ENCODE data around the gene IL15. TPM values are rescaled to one million over a fixed set of nuclear protein-coding genes. Genes with fewer than 3 reads are reported as not detected.

Gene IL15
- total and polyA plus RNA-seq, 4 donors, result 0.93 to 2.0 (median 1.5) TPM

GRCh38 chr4:141642711-141643110 is 6.3 kb downstream of the IL15 start:
- Histone ChIP-seq H3K27ac (ENCODE audit: low read depth in 1 of 2, low read length in 2 of 2) (no peak overlapping the region), H3K9ac (ENCODE audit: low read depth in 1 of 2, low read length in 2 of 2) (no peak overlapping the region), H3K27me3 (ENCODE audit: control insufficient read depth in 4 of 4, insufficient read depth in 4 of 4, low read length in 3 of 4) (no peaks in the 10 kb centered on the region), H3K4me3 (ENCODE audit: low read depth in 1 of 3, low read length in 3 of 3) (no peak overlapping the region), H3K36me3 (ENCODE audit: control insufficient read depth in 4 of 4, insufficient read depth in 3 of 4, low read depth in 1 of 4, low read length in 3 of 4) (peaks cover 0 to 1% (median 0%) of the 10 kb centered on the region in 4 donors), H3K4me1 (ENCODE audit: control insufficient read depth in 4 of 4, insufficient read depth in 4 of 4, low read length in 3 of 4) (peaks cover 0 to 3% (median 0%) of the 10 kb centered on the region in 4 donors), H3K9me3 (ENCODE audit: control insufficient read depth in 4 of 4, low read length in 3 of 4) (no peaks in the 10 kb centered on the region)
- DNase-seq (ENCODE audit: low spot score), result no peak
- no peak for TF ChIP-seq TAF1 (conservative IDR thresholded peaks at IDR 0.05)
- TF ChIP-seq RXRA (IDR thresholded peaks at IDR 0.05), result no peak
- no peak for TF ChIP-seq HNF4A (conservative IDR thresholded peaks at IDR 0.05)
- no peak for TF ChIP-seq HNF4G (IDR thresholded peaks at IDR 0.05)
- TF ChIP-seq MAX (IDR thresholded peaks at IDR 0.05), result no peak
- no peak for TF ChIP-seq FOXA1 (IDR thresholded peaks at IDR 0.05)
- TF ChIP-seq CTCF (IDR thresholded peaks at IDR 0.05; ENCODE audit: low read depth, low read length, missing input control), result no peak
- no peak for TF ChIP-seq SP1 (IDR thresholded peaks at IDR 0.05)

GRCh38 chr4:141643557-141643956 is 7.2 kb downstream of the IL15 start:
- Histone ChIP-seq H3K27me3 (ENCODE audit: control insufficient read depth in 4 of 4, insufficient read depth in 4 of 4, low read length in 3 of 4) (no peaks in the 10 kb centered on the region), H3K4me3 (ENCODE audit: low read depth in 1 of 3, low read length in 3 of 3) (no peak overlapping the region), H3K27ac (ENCODE audit: low read depth in 1 of 2, low read length in 2 of 2) (no peak overlapping the region), H3K9ac (ENCODE audit: low read depth in 1 of 2, low read length in 2 of 2) (no peak overlapping the region), H3K36me3 (ENCODE audit: control insufficient read depth in 4 of 4, insufficient read depth in 3 of 4, low read depth in 1 of 4, low read length in 3 of 4) (peaks cover 0 to 1% (median 0%) of the 10 kb centered on the region in 4 donors), H3K4me1 (ENCODE audit: control insufficient read depth in 4 of 4, insufficient read depth in 4 of 4, low read length in 3 of 4) (no peaks in the 10 kb centered on the region), H3K9me3 (ENCODE audit: control insufficient read depth in 4 of 4, low read length in 3 of 4) (no peaks in the 10 kb centered on the region)
- no peak for DNase-seq (ENCODE audit: low spot score)
- TF ChIP-seq RXRA (IDR thresholded peaks at IDR 0.05), result no peak
- TF ChIP-seq GABPA (IDR thresholded peaks at IDR 0.05 in 1 of 2, conservative IDR thresholded peaks at IDR 0.05 in 1 of 2), result no peak
- 65% methylated on average over 1 of the region's 1 CpG for WGBS

GRCh38 chr4:141645611-141646340 is 9.4 kb downstream of the IL15 start:
- 88% methylated on average over 3 of the region's 3 CpGs for WGBS
- no peaks in the 10 kb centered on the region for H3K9me3 ChIP-seq (ENCODE audit: control insufficient read depth in 4 of 4, low read length in 3 of 4)
- peaks cover 0 to 1% (median 0%) of the 10 kb centered on the region in 4 donors for H3K36me3 ChIP-seq (ENCODE audit: control insufficient read depth in 4 of 4, insufficient read depth in 3 of 4, low read depth in 1 of 4, low read length in 3 of 4)
- no peak overlapping the region for H3K27ac ChIP-seq (ENCODE audit: low read depth in 1 of 2, low read length in 2 of 2)
- peaks cover 0 to 3% (median 1%) of the 10 kb centered on the region in 4 donors for H3K4me1 ChIP-seq (ENCODE audit: control insufficient read depth in 4 of 4, insufficient read depth in 4 of 4, low read length in 3 of 4)
- no peak for DNase-seq (ENCODE audit: low spot score)
- no peak overlapping the region for H3K4me3 ChIP-seq (ENCODE audit: low read depth in 1 of 3, low read length in 3 of 3)
- no peaks in the 10 kb centered on the region for H3K27me3 ChIP-seq (ENCODE audit: control insufficient read depth in 4 of 4, insufficient read depth in 4 of 4, low read length in 3 of 4)
- no peak overlapping the region for H3K9ac ChIP-seq (ENCODE audit: low read depth in 1 of 2, low read length in 2 of 2)
- TF ChIP-seq FOXA2 (IDR thresholded peaks at IDR 0.05) (no peak), CTCF (IDR thresholded peaks at IDR 0.05; ENCODE audit: low read depth, low read length, missing input control) (no peak), ZBTB33 (IDR thresholded peaks at IDR 0.05) (no peak), JUND (IDR thresholded peaks at IDR 0.05) (no peak), TAF1 (conservative IDR thresholded peaks at IDR 0.05) (no peak), YY1 (IDR thresholded peaks at IDR 0.05) (no peak), REST (IDR thresholded peaks at IDR 0.05) (no peak), HNF4A (conservative IDR thresholded peaks at IDR 0.05) (no peak), NR2F2 (IDR thresholded peaks at IDR 0.05) (no peak), MAX (IDR thresholded peaks at IDR 0.05) (no peak), RAD21 (IDR thresholded peaks at IDR 0.05) (no peak), ATF3 (IDR thresholded peaks at IDR 0.05) (no peak)
